CD4-positive, alpha-beta T cell (primary cell): ENCODE results near the gene RBM4. TPM values are rescaled to one million over a fixed set of nuclear protein-coding genes. Genes with fewer than 3 reads are reported as not detected.

Experiments
- ATAC-seq: fragments of 200-7000 bp; cut with Tn5 transposase; one replicate; pipeline ENCODE4 v1.10.0; 2022; ENCODE audit warnings: mild to moderate bottlenecking; ENCODE audit not compliant: poor library complexity
- CTCF ChIA-PET: fragments of 350-600 bp; sonication (Branson Sonifier 250); formaldehyde crosslinking; loops from one replicate; lab custom pipeline; 2021; ENCODE audit warnings: antibody characterized with exemption, inconsistent platforms; lab: Charles Lee
- POLR2A ChIA-PET: fragments of 350-600 bp; sonication (Branson Sonifier 250); formaldehyde crosslinking; loops from one replicate; lab custom pipeline; 2021; ENCODE audit warnings: antibody characterized with exemption, inconsistent platforms; lab: Charles Lee
- DNase-seq, 14 experiments: peaks; one replicate each; pipeline ENCODE4 v3.0.0-alpha.2; 2013 to 2020; ENCODE audit warnings: mixed read lengths in 2 of 14
- H3K27ac ChIP-seq, 2 donors: one replicate each; pipeline versions ENCODE4 v1.5.1 to v1.7.0; 2013; ENCODE audit warnings: low read length in 2 of 2, low read depth in 1 of 2, mild to moderate bottlenecking in 1 of 2
- H3K27me3 ChIP-seq, 2 experiments: 1 replicate in 1 of 2; 2 replicates in 1 of 2; pipeline versions ENCODE4 v1.6.1 to v1.7.0; 2013; ENCODE audit warnings: low read length in 2 of 2, control low read depth in 1 of 2, mild to moderate bottlenecking in 1 of 2, moderate library complexity in 1 of 2; ENCODE audit not compliant: insufficient read depth in 2 of 2, control insufficient read depth in 1 of 2
- H3K36me3 ChIP-seq: one replicate; pipeline ENCODE4 v1.6.1; 2013; ENCODE audit warnings: low read length, control low read depth; ENCODE audit not compliant: insufficient read depth
- H3K4me1 ChIP-seq: one replicate; pipeline ENCODE4 v1.6.1; 2013; ENCODE audit warnings: low read length, control low read depth; ENCODE audit not compliant: insufficient read depth
- H3K4me3 ChIP-seq: one replicate; pipeline ENCODE4 v1.5.1; 2013; ENCODE audit warnings: mild to moderate bottlenecking, low read length, moderate library complexity
- H3K9me3 ChIP-seq, 2 experiments: 1 replicate in 1 of 2; 2 replicates in 1 of 2; pipeline versions ENCODE4 v1.6.1 to v1.7.0; 2013; ENCODE audit warnings: low read length in 2 of 2, mild to moderate bottlenecking in 2 of 2, control low read depth in 1 of 2, moderate library complexity in 1 of 2; ENCODE audit not compliant: control insufficient read depth in 1 of 2, insufficient read depth in 1 of 2
- H3K27ac Mint-ChIP-seq: one replicate; pipeline ENCODE4 v1.8.0; 2020; ENCODE audit warnings: mixed read lengths
- H3K27me3 Mint-ChIP-seq: one replicate; pipeline ENCODE4 v1.8.0; 2021; ENCODE audit warnings: mixed read lengths
- H3K36me3 Mint-ChIP-seq: one replicate; pipeline ENCODE4 v1.8.0; 2021; ENCODE audit warnings: low read depth, mixed read lengths
- H3K4me1 Mint-ChIP-seq: one replicate; pipeline ENCODE4 v1.8.0; 2021; ENCODE audit warnings: low read depth, mixed read lengths
- H3K4me3 Mint-ChIP-seq: one replicate; pipeline ENCODE4 v1.8.0; 2020; ENCODE audit warnings: mild to moderate bottlenecking, mixed read lengths
- H3K9me3 Mint-ChIP-seq: one replicate; pipeline ENCODE4 v1.8.0; 2020; ENCODE audit warnings: mixed read lengths
- CTCF ChIP-seq: fragments of 200-600 bp; IDR thresholded peaks from one replicate; pipeline ENCODE4 v1.8.0; 2022; ENCODE audit warnings: antibody characterized with exemption, mild to moderate bottlenecking
- intact Hi-C, 2 experiments: fragments of 100-400 bp; cut with DNase I in 1 of 2; cut with micrococcal nuclease in 1 of 2; formaldehyde crosslinking; loops; one replicate each; pipeline versions ENCODE4 v1.15.1 to v1.9.0; 2023 to 2025; cut with DNase I, micrococcal nuclease
- total RNA-seq, 174 experiments: library from RNA in 2 of 174; stranded (reverse) in 2 of 174; gene quantifications; one replicate each; pipeline ENCODE4 v1.2.3 and lab custom pipeline; 2021 to 2026

RBM4 gene
- total RNA-seq, 2 experiments from 2014 or later = 194 to 197 TPM

- Mint-ChIP-seq H3K4me1 (no peaks in the 10 kb centered on the region), H3K9me3 (no peaks in the 10 kb centered on the region), H3K4me3 (no peak overlapping the region), H3K27ac (no peak overlapping the region), H3K36me3 (no peaks in the 10 kb centered on the region), H3K27me3 (no peaks in the 10 kb centered on the region)
- intact Hi-C loops = no loop called here
- H3K36me3 ChIP-seq = no peaks in the 10 kb centered on the region
- ChIA-PET POLR2A (no interaction called here), CTCF (no interaction called here)
- no peak for DNase-seq
- H3K9me3 ChIP-seq = no peaks in the 10 kb centered on the region
- no peaks in the 10 kb centered on the region for H3K4me1 ChIP-seq
- no peak for ATAC-seq
- H3K27ac ChIP-seq = no peak overlapping the region
- TF ChIP-seq CTCF = no peak
- H3K27me3 ChIP-seq = no peaks in the 10 kb centered on the region
- H3K4me3 ChIP-seq = no peak overlapping the region
Observed at GRCh38 chr11:66685276-66686099, 47.0 kb downstream of the RBM4 start.

GRCh38 chr11:66686100-66686785, 47.7 kb downstream of the RBM4 start:
- no peaks in the 10 kb centered on the region for H3K9me3 Mint-ChIP-seq
- Histone ChIP-seq H3K27me3 (no peaks in the 10 kb centered on the region), H3K4me1 (no peaks in the 10 kb centered on the region), H3K27ac (no peak overlapping the region), H3K36me3 (no peaks in the 10 kb centered on the region), H3K9me3 (no peaks in the 10 kb centered on the region), H3K4me3 (no peak overlapping the region)
- H3K4me3 Mint-ChIP-seq = no peak overlapping the region
- H3K36me3 Mint-ChIP-seq = no peaks in the 10 kb centered on the region
- POLR2A ChIA-PET = no interaction called here
- intact Hi-C loops = no loop called here
- H3K27me3 Mint-ChIP-seq = no peaks in the 10 kb centered on the region
- DNase-seq (no peak), ATAC-seq (no peak)
- TF ChIP-seq CTCF = no peak
- no peak overlapping the region for H3K27ac Mint-ChIP-seq
- CTCF ChIA-PET = no interaction called here
- H3K4me1 Mint-ChIP-seq = no peaks in the 10 kb centered on the region

GRCh38 chr11:66686801-66687750, 48.6 kb downstream of the RBM4 start:
- no peaks in the 10 kb centered on the region for H3K9me3 Mint-ChIP-seq
- DNase-seq = no peak
- intact Hi-C loops = no loop called here
- Histone ChIP-seq H3K36me3 (no peaks in the 10 kb centered on the region), H3K4me3 (no peak overlapping the region), H3K27me3 (no peaks in the 10 kb centered on the region), H3K27ac (no peak overlapping the region), H3K9me3 (no peaks in the 10 kb centered on the region), H3K4me1 (no peaks in the 10 kb centered on the region)
- no peak for ATAC-seq
- no peaks in the 10 kb centered on the region for H3K27me3 Mint-ChIP-seq
- no peak for TF ChIP-seq CTCF
- no peaks in the 10 kb centered on the region for H3K36me3 Mint-ChIP-seq
- no peak overlapping the region for H3K27ac Mint-ChIP-seq
- H3K4me1 Mint-ChIP-seq = no peaks in the 10 kb centered on the region
- no peak overlapping the region for H3K4me3 Mint-ChIP-seq
- POLR2A ChIA-PET = no interaction called here
- CTCF ChIA-PET = no interaction called here
